HEK293 (cell line): ENCODE results near the gene WDR3.

Experiments used
- CTCF ChIA-PET: fragments of 350-600 bp; formaldehyde crosslinking; extraction: SDS; loops from one replicate; lab custom pipeline; 2021; ENCODE audit warnings: antibody characterized with exemption; lab: Yijun Ruan, JAX
- POLR2A ChIA-PET: fragments of 300-600 bp; formaldehyde crosslinking; extraction: SDS; loops from one replicate; lab custom pipeline; 2020; ENCODE audit warnings: antibody characterized with exemption, inconsistent platforms; lab: Yijun Ruan, JAX
- H3K27ac ChIP-seq: fragments of 200-500 bp; sonication (Bioruptor generic); 2 replicates; pipeline ENCODE4 v1.5.1; 2014; ENCODE audit warnings: low read depth, low read length, control low read depth, inconsistent platforms; ENCODE audit errors: extremely low read depth
- H3K36me3 ChIP-seq, 2 experiments: fragments of 200-500 bp in 1 of 2; sonication (Bioruptor generic) in 1 of 2; 1 replicate in 1 of 2; 2 replicates in 1 of 2; pipeline ENCODE4 v1.5.1; 2014 to 2017; ENCODE audit warnings: inconsistent platforms in 2 of 2, low read length in 2 of 2; ENCODE audit not compliant: control insufficient read depth in 2 of 2, insufficient read depth in 1 of 2
- H3K4me1 ChIP-seq: fragments of 200-500 bp; sonication (Bioruptor generic); 2 replicates; pipeline ENCODE4 v1.5.1; 2014; ENCODE audit warnings: mild to moderate bottlenecking, low read length, inconsistent platforms; ENCODE audit not compliant: control insufficient read depth, insufficient read depth
- H3K4me3 ChIP-seq: 2 replicates; pipeline ENCODE4 v1.5.1; 2011; ENCODE audit warnings: low read depth, mild to moderate bottlenecking, control low read depth, low read length, moderate library complexity
- H3K9me3 ChIP-seq: fragments of 200-500 bp; sonication (Bioruptor generic); 2 replicates; pipeline ENCODE4 v1.5.1; 2014; ENCODE audit warnings: low read depth, low read length, inconsistent platforms; ENCODE audit not compliant: control insufficient read depth, insufficient read depth
- ATF2 ChIP-seq: fragments of 450-650 bp; formaldehyde crosslinking; IDR thresholded peaks from 2 replicates; pipeline ENCODE4 v1.5.1; 2016; ENCODE audit warnings: missing biosample characterization, missing genetic modification characterization, low read depth
- INSM2 ChIP-seq: fragments of 450-650 bp; formaldehyde crosslinking; IDR thresholded peaks from 2 replicates; pipeline ENCODE4 v1.5.1; 2016; ENCODE audit warnings: missing biosample characterization, missing genetic modification characterization
- KLF16 ChIP-seq: fragments of 450-650 bp; formaldehyde crosslinking; IDR thresholded peaks from 2 replicates; pipeline ENCODE4 v1.5.1; 2017; ENCODE audit warnings: missing biosample characterization, missing genetic modification characterization
- MYNN ChIP-seq: fragments of 450-650 bp; formaldehyde crosslinking; IDR thresholded peaks from 2 replicates; pipeline ENCODE4 v1.5.1; 2016; ENCODE audit warnings: missing biosample characterization, missing genetic modification characterization, borderline replicate concordance
- RBAK ChIP-seq: fragments of 450-650 bp; formaldehyde crosslinking; IDR thresholded peaks from 2 replicates; pipeline ENCODE4 v1.5.1; 2016; ENCODE audit warnings: missing biosample characterization, missing genetic modification characterization
- SP3 ChIP-seq: fragments of 450-650 bp; formaldehyde crosslinking; IDR thresholded peaks from 2 replicates; pipeline ENCODE4 v1.5.1; 2016; ENCODE audit warnings: missing biosample characterization, missing genetic modification characterization
- ZBTB10 ChIP-seq: fragments of 450-650 bp; formaldehyde crosslinking; IDR thresholded peaks from 2 replicates; pipeline ENCODE4 v1.5.1; 2016; ENCODE audit warnings: missing biosample characterization, missing genetic modification characterization
- ZBTB17 ChIP-seq: fragments of 450-650 bp; formaldehyde crosslinking; IDR thresholded peaks from 2 replicates; pipeline ENCODE4 v1.5.1; 2016; ENCODE audit warnings: missing biosample characterization, missing genetic modification characterization
- ZNF155 ChIP-seq: fragments of 450-650 bp; formaldehyde crosslinking; IDR thresholded peaks from 2 replicates; pipeline ENCODE4 v1.5.1; 2016; ENCODE audit warnings: missing biosample characterization, missing genetic modification characterization
- ZNF214 ChIP-seq: fragments of 450-650 bp; formaldehyde crosslinking; IDR thresholded peaks from 2 replicates; pipeline ENCODE4 v1.5.1; 2017; ENCODE audit warnings: missing biosample characterization, mild to moderate bottlenecking, missing genetic modification characterization, borderline replicate concordance
- ZNF239 ChIP-seq: fragments of 450-650 bp; formaldehyde crosslinking; IDR thresholded peaks from 2 replicates; pipeline ENCODE4 v1.5.1; 2016; ENCODE audit warnings: missing biosample characterization, missing genetic modification characterization
- ZNF449 ChIP-seq: fragments of 450-650 bp; formaldehyde crosslinking; IDR thresholded peaks from 2 replicates; pipeline ENCODE4 v1.5.1; 2017; ENCODE audit warnings: missing biosample characterization, mild to moderate bottlenecking, missing genetic modification characterization, moderate library complexity
- ZNF513 ChIP-seq: fragments of 450-650 bp; IDR thresholded peaks from 2 replicates; pipeline ENCODE4 v1.5.1; 2018; ENCODE audit warnings: missing biosample characterization, missing genetic modification characterization
- ZNF521 ChIP-seq: fragments of 450-650 bp; formaldehyde crosslinking; IDR thresholded peaks from 2 replicates; pipeline ENCODE4 v1.5.1; 2017; ENCODE audit warnings: missing biosample characterization, mild to moderate bottlenecking, missing genetic modification characterization
- ZNF830 ChIP-seq: fragments of 450-650 bp; IDR thresholded peaks from 2 replicates; pipeline ENCODE4 v1.5.0; 2018; ENCODE audit warnings: missing biosample characterization, missing genetic modification characterization, low read depth, mild to moderate bottlenecking, moderate library complexity
- ZNF837 ChIP-seq: fragments of 450-650 bp; formaldehyde crosslinking; IDR thresholded peaks from 2 replicates; pipeline ENCODE4 v1.5.1; 2016; ENCODE audit warnings: missing biosample characterization, missing genetic modification characterization

Gene WDR3

GRCh38 chr1:117985239-117985638 lies 55.7 kb downstream of the WDR3 start (continued):
- TF ChIP-seq ZBTB10 (tag by site-specific recombination) = no peak
- no peak for TF ChIP-seq ZNF513 (tag by site-specific recombination)
- TF ChIP-seq, all 188 proteins: peak for 0

GRCh38 chr1:117985973-117986372 lies 56.4 kb downstream of the WDR3 start:
- TF ChIP-seq ZNF239 (tag by site-specific recombination) = no peak
- TF ChIP-seq RBAK (tag by site-specific recombination) = no peak
- no peak for TF ChIP-seq ZNF214 (tag by site-specific recombination)
- TF ChIP-seq ZNF837 (tag by site-specific recombination) = no peak
- no peak for TF ChIP-seq ATF2 (tag by site-specific recombination)
- TF ChIP-seq ZNF521 (tag by site-specific recombination) = no peak
- TF ChIP-seq ZNF155 (tag by site-specific recombination) = no peak
- TF ChIP-seq ZBTB17 (tag by site-specific recombination) = no peak
- no peak for TF ChIP-seq ZNF830 (tag by site-specific recombination)
- TF ChIP-seq INSM2 = no peak
- Histone ChIP-seq H3K9me3 (no peaks in the 10 kb centered on the region), H3K4me3 (no peak overlapping the region), H3K27ac (no peak overlapping the region), H3K4me1 (no peaks in the 10 kb centered on the region), H3K36me3 (no peaks in the 10 kb centered on the region)
- CTCF ChIA-PET = no interaction called here
- POLR2A ChIA-PET = no interaction called here

- Histone ChIP-seq H3K36me3 (no peaks in the 10 kb centered on the region), H3K4me3 (no peak overlapping the region), H3K9me3 (no peaks in the 10 kb centered on the region), H3K27ac (no peak overlapping the region), H3K4me1 (no peaks in the 10 kb centered on the region)
- ChIA-PET CTCF (no interaction called here), POLR2A (no interaction called here)
- TF ChIP-seq MYNN (no peak), KLF16 (no peak), SP3 (tag by site-specific recombination) (no peak), INSM2 (no peak), ZNF449 (no peak)
Observed at GRCh38 chr1:118004312-118004711, 74.8 kb downstream of the WDR3 start.
